Skeletal muscle satellite cell (primary cell): Measurements from ENCODE around the gene SLC30A1.

ENCODE experiments used
- H3K27me3 ChIP-seq: 2 replicates; pipeline ENCODE4 v1.7.0; 2013; ENCODE audit warnings: low read length; ENCODE audit not compliant: control insufficient read depth, insufficient read depth
- H3K36me3 ChIP-seq: 2 replicates; pipeline ENCODE4 v1.7.0; 2013; ENCODE audit warnings: mild to moderate bottlenecking, control low read depth, low read length; ENCODE audit not compliant: insufficient read depth
- H3K4me1 ChIP-seq: 2 replicates; pipeline ENCODE4 v1.7.0; 2013; ENCODE audit warnings: low read length; ENCODE audit not compliant: control insufficient read depth, insufficient read depth
- H3K4me2 ChIP-seq: 2 replicates; pipeline ENCODE4 v1.7.0; 2013; ENCODE audit warnings: mild to moderate bottlenecking, low read length
- H3K4me3 ChIP-seq: 2 replicates; pipeline ENCODE4 v1.7.0; 2013; ENCODE audit warnings: low read length
- H3K9ac ChIP-seq: 2 replicates; pipeline ENCODE4 v1.7.0; 2013; ENCODE audit warnings: mild to moderate bottlenecking, low read depth, low read length, moderate library complexity
- H3K9me3 ChIP-seq: replicated peaks from 2 replicates; pipeline ENCODE4 v1.7.0; 2013; ENCODE audit warnings: mild to moderate bottlenecking, control low read depth, low read length

SLC30A1 gene

GRCh38 chr1:211525101-211525676 lies 53.8 kb downstream of the SLC30A1 start:
- Histone ChIP-seq H3K9ac (no peak overlapping the region), H3K4me3 (no peak overlapping the region)

GRCh38 chr1:211524521-211524920 lies 54.4 kb downstream of the SLC30A1 start:
- Histone ChIP-seq H3K9ac (no peak overlapping the region), H3K9me3 (no peaks in the 10 kb centered on the region), H3K4me2 (no peak overlapping the region), H3K4me1 (peaks cover 2% of the 10 kb centered on the region), H3K4me3 (no peak overlapping the region), H3K27me3 (peaks cover under 1% of the 10 kb centered on the region), H3K36me3 (no peaks in the 10 kb centered on the region)

More at GRCh38 chr1:211525101-211525676, 53.8 kb downstream of the SLC30A1 start:
- no peak overlapping the region for H3K4me2 ChIP-seq
- H3K9me3 ChIP-seq = no peaks in the 10 kb centered on the region
- no peaks in the 10 kb centered on the region for H3K36me3 ChIP-seq
- H3K27me3 ChIP-seq = no peaks in the 10 kb centered on the region
- H3K4me1 ChIP-seq = peaks cover 5% of the 10 kb centered on the region

GRCh38 chr1:211522804-211523203 lies 56.2 kb downstream of the SLC30A1 start:
- Histone ChIP-seq H3K36me3 (no peaks in the 10 kb centered on the region), H3K27me3 (peaks cover 3% of the 10 kb centered on the region), H3K4me1 (no peaks in the 10 kb centered on the region), H3K9me3 (no peaks in the 10 kb centered on the region), H3K4me2 (no peak overlapping the region), H3K4me3 (no peak overlapping the region), H3K9ac (no peak overlapping the region)
